Panc1 (cell line): Measurements from ENCODE around the gene DIP2C. TPM values are rescaled to one million over a fixed set of nuclear protein-coding genes. Genes with fewer than 3 reads are reported as not detected.

Experiments used
- ATAC-seq: fragments of 200-7000 bp; cut with Tn5 transposase; 2 replicates; pipeline ENCODE4 v1.9.1; 2020; ENCODE audit warnings: mild to moderate bottlenecking, moderate library complexity
- BruUV-seq: library from RNA; stranded (reverse); fragments of 400-500 nt; replicated peaks from 2 replicates; lab custom pipeline; 2021; lab: Mats Ljungman, UMichigan
- CTCF ChIA-PET: fragments of 300-600 bp; sonication (Branson Sonifier 250); formaldehyde crosslinking; loops from one replicate; lab custom pipeline; 2022; ENCODE audit warnings: antibody characterized with exemption; lab: Charles Lee
- POLR2A ChIA-PET: fragments of 300-600 bp; sonication (Branson Sonifier 250); formaldehyde crosslinking; loops from one replicate; lab custom pipeline; 2022; ENCODE audit warnings: antibody characterized with exemption; lab: Charles Lee
- DNase-seq: peaks from one replicate; pipeline ENCODE4 v3.0.0-alpha.2; 2010; ENCODE audit warnings: low read depth, low spot score
- H3K27ac ChIP-seq: 2 replicates; pipeline ENCODE4 v1.5.1; 2011; ENCODE audit warnings: mild to moderate bottlenecking, low read length, inconsistent platforms
- H3K27me3 ChIP-seq: fragments of 200-500 bp; sonication (Bioruptor generic); 2 replicates; pipeline ENCODE4 v1.6.0; 2014; ENCODE audit warnings: low read length, inconsistent platforms; ENCODE audit not compliant: control insufficient read depth, insufficient read depth
- H3K36me3 ChIP-seq: fragments of 200-500 bp; sonication (Bioruptor generic); 2 replicates; pipeline ENCODE4 v1.5.1; 2014; ENCODE audit warnings: inconsistent platforms, mild to moderate bottlenecking, low read length, moderate library complexity; ENCODE audit not compliant: control insufficient read depth, insufficient read depth
- H3K4me1 ChIP-seq: 2 replicates; pipeline ENCODE4 v1.5.1; 2011; ENCODE audit warnings: inconsistent platforms, mild to moderate bottlenecking, low read length, moderate library complexity; ENCODE audit not compliant: control insufficient read depth, insufficient read depth
- H3K4me3 ChIP-seq, 2 experiments: 2 replicates each; pipeline ENCODE4 v1.5.1; 2011 to 2012; ENCODE audit warnings: low read depth in 2 of 2, low read length in 2 of 2, mild to moderate bottlenecking in 2 of 2, inconsistent platforms in 1 of 2, moderate library complexity in 1 of 2
- H3K9me3 ChIP-seq: fragments of 200-500 bp; sonication (Bioruptor generic); 2 replicates; pipeline ENCODE4 v1.5.1; 2014; ENCODE audit warnings: low read depth, mild to moderate bottlenecking, inconsistent platforms, low read length, moderate library complexity; ENCODE audit not compliant: control insufficient read depth, insufficient read depth
- POLR2AphosphoS5 ChIP-seq: IDR thresholded peaks from 2 replicates; pipeline ENCODE4 v1.6.1; 2012; ENCODE audit warnings: mild to moderate bottlenecking, low read depth, low read length, moderate library complexity
- SIN3A ChIP-seq: IDR thresholded peaks from 2 replicates; pipeline ENCODE4 v1.6.1; 2012; ENCODE audit warnings: low read depth, mild to moderate bottlenecking, low read length, moderate library complexity, borderline replicate concordance; ENCODE audit not compliant: insufficient read depth
- TCF7L2 ChIP-seq: IDR thresholded peaks from 2 replicates; pipeline ENCODE4 v1.6.1; 2011; ENCODE audit warnings: mild to moderate bottlenecking, low read depth, low read length, inconsistent platforms
- in situ Hi-C: cut with HindIII; loops from 2 replicates; pipeline ENCODE4 v1.10.0; 2016; ENCODE audit warnings: low sequenced_read_pairs, low pct_unique_long_range_greater_than_20kb
- intact Hi-C: fragments of 100-400 bp; cut with micrococcal nuclease; formaldehyde crosslinking; loops from one replicate; pipeline ENCODE4 v1.10.0; 2022; ENCODE audit not compliant: unreplicated experiment
- total RNA-seq: library from RNA; stranded (reverse); gene quantifications from one replicate; pipeline ENCODE4 v1.2.1, GENCODE V29; 2021; ENCODE audit not compliant: unreplicated experiment
- TF ChIP-seq, protein P1 (sequence below): fragments of 450-650 bp; IDR thresholded peaks from 2 replicates; pipeline ENCODE4 v1.5.1; 2017; ENCODE audit warnings: mild to moderate bottlenecking
- TF ChIP-seq, protein P2 (sequence below), 2 experiments: IDR thresholded peaks; 2 replicates each; pipeline ENCODE4 v1.6.1; 2011 to 2012; ENCODE audit warnings: low read depth in 2 of 2, control low read depth in 1 of 2, low read length in 1 of 2, mild to moderate bottlenecking in 1 of 2, moderate library complexity in 1 of 2; ENCODE audit not compliant: insufficient read depth in 1 of 2

Gene DIP2C
- total RNA-seq, 1 experiment from 2014 or later: 13.2 TPM

DNA sequence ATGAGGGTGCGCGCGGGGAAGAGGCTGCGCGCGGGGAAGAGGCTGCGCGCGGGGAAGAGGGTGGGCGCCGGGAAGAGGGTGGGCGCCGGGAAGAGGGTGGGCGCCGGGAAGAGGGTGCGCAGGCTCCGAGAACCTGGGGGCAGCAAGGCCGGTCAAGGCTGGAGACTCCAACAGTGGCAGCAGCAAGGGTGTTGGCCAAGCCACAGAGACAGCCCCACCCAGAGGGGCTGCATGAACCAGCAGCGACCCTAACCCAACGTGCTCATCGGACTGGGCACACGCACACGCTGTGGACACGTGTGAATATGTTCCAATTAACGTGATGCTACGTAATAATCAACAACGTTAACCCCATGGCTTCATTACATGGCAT is 48.8 kb downstream of the DIP2C start:
- no peak for TF ChIP-seq SIN3A
- TF ChIP-seq, protein P1, sequence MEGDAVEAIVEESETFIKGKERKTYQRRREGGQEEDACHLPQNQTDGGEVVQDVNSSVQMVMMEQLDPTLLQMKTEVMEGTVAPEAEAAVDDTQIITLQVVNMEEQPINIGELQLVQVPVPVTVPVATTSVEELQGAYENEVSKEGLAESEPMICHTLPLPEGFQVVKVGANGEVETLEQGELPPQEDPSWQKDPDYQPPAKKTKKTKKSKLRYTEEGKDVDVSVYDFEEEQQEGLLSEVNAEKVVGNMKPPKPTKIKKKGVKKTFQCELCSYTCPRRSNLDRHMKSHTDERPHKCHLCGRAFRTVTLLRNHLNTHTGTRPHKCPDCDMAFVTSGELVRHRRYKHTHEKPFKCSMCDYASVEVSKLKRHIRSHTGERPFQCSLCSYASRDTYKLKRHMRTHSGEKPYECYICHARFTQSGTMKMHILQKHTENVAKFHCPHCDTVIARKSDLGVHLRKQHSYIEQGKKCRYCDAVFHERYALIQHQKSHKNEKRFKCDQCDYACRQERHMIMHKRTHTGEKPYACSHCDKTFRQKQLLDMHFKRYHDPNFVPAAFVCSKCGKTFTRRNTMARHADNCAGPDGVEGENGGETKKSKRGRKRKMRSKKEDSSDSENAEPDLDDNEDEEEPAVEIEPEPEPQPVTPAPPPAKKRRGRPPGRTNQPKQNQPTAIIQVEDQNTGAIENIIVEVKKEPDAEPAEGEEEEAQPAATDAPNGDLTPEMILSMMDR: no peak
- no peak for TF ChIP-seq TCF7L2
- TF ChIP-seq, protein P2, sequence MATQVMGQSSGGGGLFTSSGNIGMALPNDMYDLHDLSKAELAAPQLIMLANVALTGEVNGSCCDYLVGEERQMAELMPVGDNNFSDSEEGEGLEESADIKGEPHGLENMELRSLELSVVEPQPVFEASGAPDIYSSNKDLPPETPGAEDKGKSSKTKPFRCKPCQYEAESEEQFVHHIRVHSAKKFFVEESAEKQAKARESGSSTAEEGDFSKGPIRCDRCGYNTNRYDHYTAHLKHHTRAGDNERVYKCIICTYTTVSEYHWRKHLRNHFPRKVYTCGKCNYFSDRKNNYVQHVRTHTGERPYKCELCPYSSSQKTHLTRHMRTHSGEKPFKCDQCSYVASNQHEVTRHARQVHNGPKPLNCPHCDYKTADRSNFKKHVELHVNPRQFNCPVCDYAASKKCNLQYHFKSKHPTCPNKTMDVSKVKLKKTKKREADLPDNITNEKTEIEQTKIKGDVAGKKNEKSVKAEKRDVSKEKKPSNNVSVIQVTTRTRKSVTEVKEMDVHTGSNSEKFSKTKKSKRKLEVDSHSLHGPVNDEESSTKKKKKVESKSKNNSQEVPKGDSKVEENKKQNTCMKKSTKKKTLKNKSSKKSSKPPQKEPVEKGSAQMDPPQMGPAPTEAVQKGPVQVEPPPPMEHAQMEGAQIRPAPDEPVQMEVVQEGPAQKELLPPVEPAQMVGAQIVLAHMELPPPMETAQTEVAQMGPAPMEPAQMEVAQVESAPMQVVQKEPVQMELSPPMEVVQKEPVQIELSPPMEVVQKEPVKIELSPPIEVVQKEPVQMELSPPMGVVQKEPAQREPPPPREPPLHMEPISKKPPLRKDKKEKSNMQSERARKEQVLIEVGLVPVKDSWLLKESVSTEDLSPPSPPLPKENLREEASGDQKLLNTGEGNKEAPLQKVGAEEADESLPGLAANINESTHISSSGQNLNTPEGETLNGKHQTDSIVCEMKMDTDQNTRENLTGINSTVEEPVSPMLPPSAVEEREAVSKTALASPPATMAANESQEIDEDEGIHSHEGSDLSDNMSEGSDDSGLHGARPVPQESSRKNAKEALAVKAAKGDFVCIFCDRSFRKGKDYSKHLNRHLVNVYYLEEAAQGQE (IDR thresholded peaks at IDR 0.05; ENCODE audit: insufficient read depth in 1 of 2, low read depth in 2 of 2, low read length in 1 of 2): no peak
- TF ChIP-seq POLR2AphosphoS5: no peak
- in situ Hi-C loops: no loop called here
- POLR2A ChIA-PET: no interaction called here
- Histone ChIP-seq H3K4me1 (no peaks in the 10 kb centered on the region), H3K27ac (no peak overlapping the region), H3K27me3 (no peaks in the 10 kb centered on the region), H3K4me3 (no peak overlapping the region), H3K9me3 (no peaks in the 10 kb centered on the region), H3K36me3 (no peaks in the 10 kb centered on the region)
- intact Hi-C loops: no loop called here
- CTCF ChIA-PET: no interaction called here
- no TSS peak for BruUV-seq
- DNase-seq (no peak), ATAC-seq (no peak)

DNA sequence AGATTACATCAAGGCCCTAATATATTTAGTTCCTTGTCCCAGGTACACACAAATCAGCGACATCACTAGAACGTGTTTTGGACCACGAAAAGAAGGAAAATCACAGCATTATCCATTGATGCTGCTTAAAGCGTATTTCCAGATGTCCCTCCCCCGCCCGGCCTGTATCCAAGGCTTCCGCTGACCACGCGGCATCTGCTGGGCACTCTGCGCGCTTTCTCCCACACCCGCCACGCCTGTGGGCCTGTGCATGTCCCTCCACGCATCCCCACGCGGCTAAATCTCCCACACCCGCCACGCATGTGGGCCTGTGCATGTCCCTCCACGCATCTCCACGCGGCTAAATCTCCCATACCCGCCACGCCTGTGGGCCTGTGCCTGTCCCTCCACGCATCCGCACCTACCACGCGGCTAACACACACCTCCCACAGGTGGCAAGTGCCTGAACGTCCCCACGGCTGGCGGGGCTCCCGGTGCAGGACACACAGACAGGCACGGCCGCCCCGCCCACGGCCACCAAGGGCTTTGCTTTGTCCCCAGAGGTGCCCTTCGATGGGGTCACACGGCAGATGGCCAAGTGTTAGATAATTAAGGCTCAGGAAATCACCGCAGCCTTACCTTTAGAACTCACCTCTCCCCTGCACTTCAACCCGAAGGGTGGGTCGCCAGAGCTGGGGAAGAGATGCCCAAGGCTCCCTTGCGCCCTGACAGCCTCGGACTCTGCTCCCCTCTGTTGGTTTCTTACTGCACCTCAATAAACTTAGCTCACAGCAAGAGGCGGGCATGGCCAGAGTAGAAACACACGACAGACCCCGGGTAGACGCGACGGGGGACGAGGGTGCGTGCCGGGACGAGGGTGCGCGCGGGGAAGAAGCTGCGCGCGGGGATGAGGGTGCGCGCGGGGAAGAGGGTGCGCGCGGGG is 49.5 kb downstream of the DIP2C start:
- TF ChIP-seq TCF7L2 (no peak), POLR2AphosphoS5 (no peak), SIN3A (no peak)
- TF ChIP-seq, protein P1: no peak
- TF ChIP-seq, protein P2 (IDR thresholded peaks at IDR 0.05; ENCODE audit: insufficient read depth in 1 of 2, low read depth in 2 of 2, low read length in 1 of 2): no peak
- Histone ChIP-seq H3K9me3 (no peaks in the 10 kb centered on the region), H3K27ac (no peak overlapping the region), H3K4me3 (no peak overlapping the region), H3K4me1 (no peaks in the 10 kb centered on the region), H3K27me3 (no peaks in the 10 kb centered on the region), H3K36me3 (no peaks in the 10 kb centered on the region)
- in situ Hi-C loops (no loop called here), intact Hi-C loops (no loop called here)
- BruUV-seq: no TSS peak
- DNase-seq (no peak), ATAC-seq (no peak)
- ChIA-PET CTCF (no interaction called here), POLR2A (no interaction called here)
